Effector CD4-positive, alpha-beta T cell (primary cell): ENCODE data around the gene CHCHD3.

ENCODE experiments used
- DNase-seq: peaks from one replicate; pipeline ENCODE4 v3.0.0-alpha.2; 2020

CHCHD3 gene

DNA sequence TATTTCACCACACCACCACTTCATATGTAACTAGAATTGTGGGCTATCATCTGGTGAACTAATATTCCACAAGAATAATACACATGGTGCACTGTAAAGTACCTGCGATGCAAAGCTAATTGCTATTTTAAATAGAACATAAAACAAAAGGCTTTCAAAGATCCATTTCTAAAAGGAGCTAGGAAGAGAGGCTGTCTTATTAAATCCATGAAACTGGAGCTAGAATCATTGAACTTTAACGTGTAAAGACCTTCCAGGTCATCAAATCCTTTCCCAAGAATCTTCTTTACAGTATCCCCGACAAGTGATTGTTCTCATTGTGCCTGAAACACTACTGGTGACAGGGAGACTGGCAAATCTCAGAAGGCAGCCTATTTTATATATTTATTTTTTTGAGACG, 224.9 kb downstream of the CHCHD3 start:
- DNase-seq: no peak

DNA sequence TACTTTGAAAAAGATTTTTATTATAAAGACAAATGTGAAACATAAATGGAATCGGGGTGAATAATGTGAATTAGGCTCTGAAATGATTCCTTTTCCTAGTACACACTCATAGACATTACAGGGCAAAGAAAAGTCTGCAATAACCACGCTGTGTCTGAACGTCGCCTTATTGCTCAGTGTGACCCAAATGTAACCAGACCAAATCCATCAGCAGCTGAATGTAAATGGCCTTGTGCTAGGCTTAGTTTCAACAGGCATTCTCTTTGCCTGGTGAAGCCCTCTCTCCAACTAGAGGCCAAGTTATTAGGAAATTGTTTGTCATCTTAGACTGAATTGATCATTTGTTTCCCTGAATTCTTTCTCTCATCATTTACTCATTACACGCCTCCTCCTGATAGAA, 225.5 kb downstream of the CHCHD3 start:
- DNase-seq: no peak

DNA sequence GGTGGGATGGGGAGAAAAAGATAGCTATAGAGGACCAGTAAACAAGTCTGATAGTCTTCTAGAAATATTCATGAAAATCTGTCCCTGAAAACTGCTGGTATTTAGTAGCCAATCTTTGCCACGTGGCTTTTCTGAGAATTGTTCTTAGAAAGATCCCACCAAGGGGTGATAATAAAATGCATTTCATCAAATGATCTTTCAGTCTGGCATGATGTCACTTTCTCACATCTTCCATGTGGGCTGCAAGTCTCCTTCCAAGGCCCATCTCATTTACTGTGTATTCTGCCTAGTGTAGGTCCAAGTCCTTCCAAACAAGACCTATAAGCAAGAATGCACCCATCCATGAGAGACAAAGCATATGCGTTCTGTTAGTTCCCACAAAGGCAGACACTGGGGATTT, 226.0 kb downstream of the CHCHD3 start:
- no peak for DNase-seq

DNA sequence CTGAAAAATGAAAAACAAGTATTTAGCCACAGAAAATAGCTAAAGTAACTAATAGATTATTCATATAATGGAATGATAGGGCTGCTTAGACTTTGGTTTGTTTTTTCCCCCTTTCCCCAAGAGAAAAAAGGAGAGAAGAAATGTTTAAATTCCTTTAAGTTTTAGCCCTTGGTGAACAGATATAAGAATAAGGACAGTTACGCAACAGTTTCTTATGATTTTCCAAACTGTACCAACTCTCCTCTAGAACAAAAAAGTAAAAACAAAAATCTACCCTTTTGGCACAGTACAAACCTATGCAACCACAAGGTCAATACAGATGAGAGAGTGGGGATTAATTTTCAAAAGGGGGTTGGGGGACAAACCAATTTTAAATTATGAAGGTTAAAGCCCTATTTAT, 227.7 kb downstream of the CHCHD3 start:
- DNase-seq: no peak

DNA sequence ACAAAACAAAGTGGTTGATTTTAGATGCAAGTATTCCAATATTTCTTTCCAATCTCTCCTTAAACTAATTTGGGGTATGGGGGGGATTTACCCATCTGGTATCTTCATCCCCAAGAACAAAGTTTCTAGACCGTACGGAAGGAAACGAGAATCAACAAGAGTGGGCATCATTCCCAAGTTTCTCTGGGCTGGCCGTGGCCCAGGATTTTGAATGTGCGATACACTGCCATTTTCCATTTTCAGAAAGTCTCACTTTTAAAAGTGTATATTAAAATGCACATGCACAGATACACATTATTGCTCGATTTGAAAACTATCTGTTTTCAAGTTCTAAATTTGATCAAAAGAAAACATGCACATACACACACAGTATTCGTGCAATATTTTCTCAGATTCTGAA, 234.5 kb downstream of the CHCHD3 start:
- DNase-seq: no peak

DNA sequence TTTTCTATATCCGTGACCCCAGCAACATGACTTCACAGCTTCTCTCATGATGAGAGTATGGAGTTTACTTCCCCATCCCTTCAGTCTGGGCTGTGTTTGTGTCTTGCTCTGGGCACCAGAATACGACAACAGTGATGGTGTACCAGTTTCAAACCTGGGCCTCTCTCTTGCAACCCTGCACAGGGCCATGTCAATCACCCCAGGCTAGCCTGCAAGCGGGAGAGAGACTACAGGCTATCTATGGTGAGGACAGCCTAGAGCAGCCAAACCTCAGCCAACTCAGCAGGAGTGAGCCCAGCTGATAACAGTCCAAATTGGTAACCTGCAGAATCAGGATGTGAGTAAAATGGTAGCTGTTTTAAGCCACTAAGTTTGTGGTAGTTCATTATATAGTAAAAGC, 235.8 kb downstream of the CHCHD3 start:
- DNase-seq: no peak

DNA sequence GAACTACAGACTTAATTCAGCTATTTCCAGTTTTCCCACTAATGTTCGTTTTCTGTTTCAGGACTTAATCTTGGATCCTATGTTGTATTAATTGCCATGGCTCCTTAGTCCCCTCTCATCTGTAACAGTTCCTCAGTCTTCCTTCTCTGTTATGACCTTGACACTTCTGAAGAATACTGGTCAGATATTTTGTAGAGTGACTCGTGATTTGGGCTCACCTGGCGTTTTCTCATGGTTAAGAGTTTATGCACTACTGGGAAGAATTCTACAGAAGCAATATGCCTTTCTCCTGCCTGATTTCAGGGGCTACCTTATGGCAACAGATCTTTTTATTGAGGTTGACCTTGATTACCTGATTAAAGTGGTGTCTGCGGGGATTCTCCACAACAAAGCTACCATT, 239.4 kb downstream of the CHCHD3 start:
- no peak for DNase-seq

DNA sequence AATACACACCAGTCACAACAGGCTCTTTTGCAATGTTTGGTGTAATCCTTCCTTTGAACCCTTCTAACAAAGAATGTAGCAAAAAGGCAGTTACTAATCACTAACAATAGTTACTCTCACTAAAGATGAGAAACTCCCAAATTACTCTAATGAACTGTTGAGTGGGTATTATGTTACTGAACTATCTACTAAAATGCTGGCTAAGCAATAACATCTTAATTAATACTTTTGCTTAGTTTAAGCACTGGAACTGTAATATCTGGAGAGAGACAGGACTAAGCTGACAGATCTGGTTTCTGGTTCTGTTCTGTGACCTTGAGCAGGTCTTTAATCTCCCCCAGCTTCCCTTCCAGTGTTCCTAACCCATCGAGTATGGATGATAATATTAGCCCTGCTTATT, 241.7 kb downstream of the CHCHD3 start:
- no peak for DNase-seq

DNA sequence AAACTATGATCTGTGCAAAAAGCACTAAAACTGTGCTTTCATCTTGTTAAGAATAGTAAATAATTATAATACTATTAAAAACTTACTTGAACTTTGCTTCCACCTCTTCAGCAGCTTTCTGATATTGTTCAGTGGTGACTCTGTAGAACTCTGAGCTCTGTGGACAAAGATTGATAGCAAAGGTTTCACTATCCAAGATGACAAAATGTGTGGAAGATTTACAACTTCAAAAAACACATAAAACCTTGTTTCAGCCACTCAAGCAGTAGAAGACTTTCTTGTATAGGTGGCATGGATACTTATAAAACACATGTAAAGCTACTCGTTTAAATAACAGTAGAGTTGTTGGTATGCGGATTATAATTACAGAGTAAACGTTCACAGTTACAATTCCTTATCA, 243.6 kb downstream of the CHCHD3 start:
- no peak for DNase-seq

DNA sequence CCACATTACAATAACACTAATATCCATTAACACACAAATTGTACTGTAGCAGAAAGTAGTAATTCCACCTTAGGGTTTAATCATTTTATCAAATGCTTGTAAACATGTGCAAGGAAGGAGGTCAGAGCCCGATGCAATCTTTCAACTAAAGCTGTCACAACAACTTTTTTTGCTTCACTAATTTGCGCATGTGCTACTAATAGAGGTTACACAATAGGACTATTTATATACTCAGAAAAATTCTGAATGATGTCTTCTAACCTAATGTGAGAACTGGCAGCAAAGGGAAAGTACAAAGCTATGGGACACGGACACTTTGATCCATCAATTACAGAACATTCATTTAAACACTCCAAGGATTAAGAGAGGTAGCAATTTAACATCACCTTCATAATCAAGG, 244.4 kb downstream of the CHCHD3 start:
- no peak for DNase-seq

DNA sequence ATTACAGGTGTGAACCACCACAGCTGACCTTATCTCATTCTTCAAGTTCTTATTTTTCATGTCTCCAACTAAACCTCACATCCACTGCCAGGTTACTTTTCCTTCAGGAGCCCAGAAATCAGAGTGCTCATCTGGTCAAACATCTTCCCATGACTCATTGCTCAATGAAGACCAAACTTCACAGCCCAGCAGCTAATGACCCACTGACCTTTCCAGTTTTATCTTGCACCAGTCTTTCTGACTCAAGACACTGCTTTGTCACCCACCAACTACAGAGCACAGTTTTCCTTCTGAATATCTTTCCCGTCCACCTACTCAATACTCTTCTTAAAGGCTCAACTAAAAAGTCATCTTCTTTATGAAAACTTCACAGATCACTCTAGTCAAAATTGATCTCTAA, 245.1 kb downstream of the CHCHD3 start:
- no peak for DNase-seq

DNA sequence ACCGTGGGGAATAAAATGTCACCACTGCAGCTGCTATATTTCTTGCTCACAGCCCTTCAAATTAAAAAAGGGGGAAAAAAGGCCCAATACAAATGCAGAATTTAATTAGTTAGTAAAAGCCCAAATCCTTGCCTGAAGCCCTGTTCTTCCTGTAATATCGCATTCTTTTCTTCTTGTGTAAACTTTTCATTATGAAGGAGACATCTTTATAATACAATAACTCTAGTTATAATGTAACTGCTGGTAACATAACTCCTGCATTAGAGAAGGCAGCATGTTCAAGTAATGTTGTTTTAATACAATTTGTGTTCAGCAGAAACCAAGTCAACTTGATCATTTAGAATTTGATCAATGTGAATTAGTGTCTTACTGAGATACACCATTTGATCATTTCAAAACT, 250.9 kb downstream of the CHCHD3 start:
- no peak for DNase-seq

DNA sequence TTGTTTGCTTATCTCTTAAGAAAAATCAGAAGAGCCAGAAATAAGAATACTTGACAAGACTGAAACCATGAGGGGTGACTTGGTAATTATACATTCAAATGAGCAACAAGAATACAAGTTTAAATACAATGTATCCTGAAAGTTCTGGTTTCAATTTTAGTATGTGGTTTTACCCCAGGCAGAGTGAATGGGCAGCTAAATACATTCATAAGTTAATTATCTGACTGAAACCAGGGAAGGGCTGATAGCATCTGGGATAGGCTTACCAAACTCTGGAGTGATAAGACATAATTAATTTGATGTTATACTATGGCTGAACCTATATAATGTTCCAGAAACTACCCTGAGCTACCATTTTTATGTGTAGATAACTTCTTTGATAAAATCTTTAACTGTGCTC, 253.4 kb downstream of the CHCHD3 start:
- no peak for DNase-seq

DNA sequence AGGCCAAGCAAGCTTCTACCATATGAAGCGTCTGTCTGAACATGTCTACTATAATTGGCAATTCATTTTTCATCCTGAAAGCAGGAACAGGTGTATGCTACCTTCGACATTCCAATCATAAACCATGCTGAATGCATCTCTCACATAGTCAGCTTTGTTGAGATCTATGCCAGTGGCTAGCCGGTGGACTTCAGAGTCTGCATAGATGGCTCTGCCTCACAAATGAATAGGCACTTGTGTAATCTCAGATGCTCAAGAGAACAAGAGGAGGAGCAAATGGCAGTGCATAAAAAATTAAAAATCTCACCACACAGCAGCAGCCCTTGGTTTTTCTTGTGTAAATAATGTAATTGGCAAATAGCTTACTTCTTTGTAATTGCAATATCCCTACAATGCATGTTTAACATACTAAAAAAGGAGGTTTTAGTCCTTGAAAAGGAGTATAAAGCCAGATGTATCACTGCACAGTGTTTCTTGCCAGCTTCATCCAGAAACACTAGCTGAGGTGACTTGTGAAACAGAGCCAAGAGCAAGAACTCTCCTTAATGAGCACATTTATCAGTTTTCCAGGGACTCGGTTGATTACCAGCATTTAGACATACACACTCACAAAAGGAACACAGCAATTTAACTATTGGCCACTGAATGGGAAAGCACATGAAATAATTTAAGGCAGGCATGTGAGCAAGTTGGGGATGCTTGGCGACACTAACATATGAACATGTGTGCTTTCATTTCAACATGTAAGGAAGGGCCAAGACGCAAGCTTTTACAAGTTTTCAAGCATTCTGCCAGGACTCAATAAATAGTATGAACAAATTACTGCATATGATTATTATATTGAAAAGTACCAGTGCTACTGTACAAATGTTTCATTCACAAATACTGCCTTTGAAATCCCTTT, 255.7 kb downstream of the CHCHD3 start:
- DNase-seq: no peak

DNA sequence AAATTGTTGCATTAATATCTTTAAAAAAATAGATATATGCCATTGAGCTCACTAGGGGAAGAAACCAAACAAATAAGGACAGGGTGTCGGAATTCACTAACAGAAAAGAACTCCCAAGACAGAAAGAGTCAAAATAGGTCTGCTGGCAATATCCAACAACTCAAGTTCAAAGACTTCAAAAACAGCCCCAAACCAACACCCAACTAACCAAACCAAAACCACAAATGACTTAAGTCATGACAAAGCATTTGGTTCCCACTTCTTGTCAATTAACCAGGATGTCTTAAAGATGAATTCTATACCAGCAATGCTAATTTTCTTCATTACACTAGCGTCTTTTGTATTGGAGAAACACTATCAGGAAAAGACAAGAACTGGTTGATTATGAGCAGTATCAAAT, 256.7 kb downstream of the CHCHD3 start:
- DNase-seq: no peak

DNA sequence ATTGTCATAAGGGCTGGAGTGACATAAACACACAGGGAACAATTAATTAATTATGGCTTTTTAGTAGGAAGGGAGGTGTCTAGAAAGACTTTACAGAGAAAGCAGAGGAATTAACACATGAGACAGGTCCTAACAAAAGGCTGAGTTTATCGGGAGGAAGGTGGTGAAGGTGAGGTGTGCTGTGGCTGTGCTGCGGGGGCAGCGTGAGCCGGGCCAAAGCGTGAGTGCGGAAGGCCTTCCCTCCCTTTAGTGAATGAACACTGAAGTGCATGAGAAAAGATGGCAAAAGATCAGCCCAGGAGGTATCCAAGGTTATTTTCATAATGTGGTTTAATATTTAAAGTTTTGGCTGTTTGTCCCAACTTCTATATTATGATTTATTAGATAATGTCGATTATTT, 262.2 kb downstream of the CHCHD3 start:
- DNase-seq: no peak

DNA sequence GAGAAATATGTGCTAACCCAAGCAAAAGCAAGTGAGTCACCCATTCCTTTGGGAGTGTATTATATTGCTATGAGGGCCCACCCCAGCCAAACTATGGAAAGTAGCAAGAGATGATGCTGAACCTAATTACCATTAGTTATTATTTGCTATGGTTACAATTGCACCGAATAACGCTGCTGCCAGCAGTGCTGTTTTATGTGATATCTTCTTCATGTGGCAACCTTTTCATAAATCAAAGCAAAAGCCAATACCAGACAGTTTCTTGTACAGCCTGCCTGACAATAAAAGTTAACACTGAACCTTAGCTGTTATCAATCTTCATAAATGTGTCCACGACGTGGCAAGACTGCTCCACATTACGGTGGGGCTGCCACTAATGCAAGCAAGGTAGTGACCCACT, 263.9 kb downstream of the CHCHD3 start:
- DNase-seq: no peak

DNA sequence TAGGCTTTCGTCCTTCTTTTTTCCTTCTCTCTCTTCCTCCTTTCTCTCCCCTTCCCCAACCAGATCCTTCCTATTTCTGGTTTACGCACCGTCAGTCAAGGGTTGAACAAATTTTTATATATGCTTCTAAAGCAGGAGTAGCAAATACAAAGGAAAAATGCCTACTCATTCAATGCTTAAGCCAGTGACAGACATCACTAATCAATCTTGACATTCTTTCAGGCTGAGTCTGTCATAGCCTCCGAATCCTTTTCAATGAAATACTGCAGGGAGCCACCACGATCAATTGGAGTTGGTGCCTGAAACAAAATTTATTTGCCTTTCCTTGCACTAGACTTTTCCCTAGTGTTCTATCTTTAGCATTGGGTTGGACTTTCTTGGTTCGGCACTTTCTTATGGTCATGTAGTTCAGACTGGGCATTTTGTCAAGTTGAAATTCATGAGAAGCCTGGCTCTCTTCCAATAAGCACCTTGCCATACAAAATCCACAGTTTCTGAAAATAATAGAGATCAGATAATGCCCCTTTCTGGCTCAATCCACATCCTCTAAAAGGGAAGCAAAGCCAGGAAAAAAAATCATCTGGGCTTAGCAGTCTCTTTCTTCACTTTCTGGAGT, 266.1 kb downstream of the CHCHD3 start:
- DNase-seq: no peak

DNA sequence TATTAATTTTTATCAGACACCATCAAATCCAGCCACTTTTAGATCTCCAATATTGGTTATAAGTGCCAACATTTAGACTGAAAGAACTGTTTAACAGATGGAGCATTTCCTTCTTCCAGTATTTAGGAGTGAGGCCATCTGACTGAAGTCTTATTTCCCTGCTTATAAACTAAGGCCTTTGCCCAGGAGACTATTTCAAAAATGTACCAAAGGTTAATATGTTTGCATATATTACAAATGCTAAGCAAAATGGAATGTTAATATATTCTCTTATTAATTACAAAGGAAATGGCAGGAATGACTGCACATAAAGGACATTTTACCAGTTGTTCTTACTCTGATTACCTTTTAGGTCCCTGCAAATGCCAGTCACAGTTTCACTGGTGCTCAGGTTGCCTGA, 266.8 kb downstream of the CHCHD3 start:
- DNase-seq: no peak

DNA sequence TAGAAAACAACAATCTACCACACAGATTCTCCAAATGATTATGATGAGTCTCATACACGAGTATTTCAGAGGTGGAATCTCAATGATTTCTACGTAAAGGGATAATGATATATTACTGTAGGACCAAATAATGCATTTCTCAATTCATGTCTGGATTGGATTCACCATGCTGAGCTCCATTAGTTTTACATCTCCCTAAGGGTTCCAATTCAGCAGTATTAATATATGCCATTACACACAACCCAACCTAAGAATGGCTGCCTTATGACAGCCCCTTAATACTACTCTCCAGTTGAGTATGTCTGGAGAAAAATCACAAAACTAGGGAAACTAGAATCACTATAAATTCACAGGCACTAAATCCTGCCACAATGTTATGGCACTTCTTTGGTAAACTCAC, 271.3 kb downstream of the CHCHD3 start:
- DNase-seq: no peak

DNA sequence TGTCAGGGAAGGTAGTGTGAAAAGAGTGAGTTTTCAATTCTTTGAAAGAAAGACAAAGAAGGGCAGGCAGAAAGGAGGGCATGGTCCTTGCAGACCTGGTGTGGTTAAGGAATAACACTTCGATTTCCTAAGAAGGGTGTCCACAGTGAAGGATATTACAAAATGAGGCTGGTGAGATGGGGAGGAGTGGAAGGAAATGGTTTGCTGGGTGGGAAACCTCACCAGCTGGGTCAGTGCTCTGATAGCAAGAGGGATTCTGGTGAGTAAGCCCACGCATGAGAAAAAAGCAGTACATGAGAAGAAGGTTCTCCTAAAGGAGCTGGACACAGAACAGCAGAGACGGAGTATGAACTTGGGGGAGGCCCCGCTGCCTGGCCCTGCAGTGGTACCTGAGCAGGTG, 275.1 kb downstream of the CHCHD3 start:
- no peak for DNase-seq

DNA sequence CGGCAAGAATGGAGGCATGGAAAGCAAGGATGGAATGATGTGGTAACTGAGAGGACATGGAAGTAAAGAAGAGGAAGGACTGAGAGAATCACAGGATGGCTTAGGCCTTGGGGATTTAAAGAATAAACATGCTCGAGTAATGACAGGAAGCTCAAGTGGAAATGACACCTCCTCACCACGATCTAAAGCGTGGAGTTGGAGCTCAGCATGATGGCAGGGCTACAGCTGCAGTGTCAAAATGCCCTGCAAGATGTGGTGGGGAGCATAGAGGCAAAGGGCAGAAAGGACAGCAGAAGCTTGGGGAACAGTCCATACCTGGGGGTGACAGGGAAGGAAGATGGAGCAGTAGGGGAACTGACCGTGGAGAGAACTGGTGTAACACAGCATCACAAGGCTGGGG, 276.1 kb downstream of the CHCHD3 start:
- DNase-seq: no peak

DNA sequence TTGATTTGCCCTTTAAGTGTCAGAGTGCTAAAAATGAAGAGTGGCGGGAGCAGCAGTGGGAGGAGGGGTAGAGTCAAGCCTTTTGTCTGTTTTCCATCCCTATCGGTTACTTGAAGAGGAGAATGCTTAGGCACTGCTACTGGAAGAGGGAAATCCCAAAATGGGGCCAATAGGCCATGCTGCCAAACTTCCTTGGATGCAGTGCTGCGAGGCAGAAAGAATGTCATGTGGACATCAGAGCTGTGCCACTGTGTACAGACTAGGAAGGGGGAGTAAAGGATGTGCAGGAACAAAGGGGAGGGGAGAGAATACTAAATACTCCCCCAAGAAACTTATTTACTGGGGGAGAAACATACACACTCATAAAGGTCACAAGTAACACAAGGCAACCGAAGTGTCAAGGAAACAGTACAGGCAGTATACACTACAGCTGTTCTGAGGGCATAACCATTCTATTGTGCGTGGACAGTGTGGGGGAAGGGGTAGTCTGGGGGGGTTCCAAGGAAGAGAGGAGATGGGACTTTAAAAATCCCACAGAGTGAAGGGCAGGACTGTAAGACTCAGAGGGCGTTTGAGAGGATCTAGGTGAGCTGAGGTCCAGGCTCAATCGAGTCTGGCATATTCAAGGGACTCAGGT, 276.9 kb downstream of the CHCHD3 start:
- no peak for DNase-seq

DNA sequence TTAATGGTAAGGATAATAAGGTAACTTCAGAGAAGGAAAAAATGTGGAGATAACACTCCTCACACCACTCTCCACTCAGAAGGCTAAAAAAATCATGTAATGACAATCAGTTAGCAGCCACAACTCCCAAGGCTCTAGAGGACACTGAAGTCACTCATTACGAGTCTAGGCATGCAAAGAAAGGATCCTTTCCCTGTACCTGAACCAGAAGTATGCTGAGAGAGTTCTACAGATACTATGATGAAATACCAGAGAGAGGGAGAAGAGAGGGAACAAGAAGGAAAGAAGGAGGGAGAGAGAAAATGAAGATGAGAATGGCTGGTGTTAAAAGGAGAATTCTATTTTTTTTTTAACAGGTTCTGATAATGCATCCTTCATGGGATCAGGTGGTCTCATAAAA, 281.4 kb downstream of the CHCHD3 start:
- no peak for DNase-seq
